Naive thymus-derived CD4-positive, alpha-beta T cell (primary cell): ENCODE measurements around the gene TBC1D9. TPM values are rescaled to one million over a fixed set of nuclear protein-coding genes. Genes with fewer than 3 reads are reported as not detected.

Experiments used
- ATAC-seq: fragments of 150-1000 bp; cut with Tn5 transposase; 2 replicates; pipeline ENCODE4 v1.10.0; 2021; ENCODE audit warnings: mild to moderate bottlenecking, moderate library complexity
- CTCF ChIA-PET: fragments of 350-600 bp; sonication (Branson Sonifier 250); formaldehyde crosslinking; loops from one replicate; lab custom pipeline; 2021; ENCODE audit warnings: antibody characterized with exemption; lab: Charles Lee
- POLR2A ChIA-PET: fragments of 350-600 bp; sonication (Branson Sonifier 250); formaldehyde crosslinking; loops from one replicate; lab custom pipeline; 2021; ENCODE audit warnings: antibody characterized with exemption, inconsistent platforms; lab: Charles Lee
- DNase-seq, 9 donors: peaks; one replicate each; pipeline versions ENCODE4 v3.0.0 to v3.0.0-alpha.2; 2020 to 2022; ENCODE audit warnings: mixed read lengths in 1 of 9
- H3K27ac ChIP-seq: one replicate; pipeline ENCODE4 v1.7.0; 2013; ENCODE audit warnings: mild to moderate bottlenecking, low read depth, low read length, moderate library complexity
- H3K27me3 ChIP-seq, 2 donors: one replicate each; pipeline ENCODE4 v1.7.0; 2013; ENCODE audit warnings: low read length in 2 of 2, mild to moderate bottlenecking in 2 of 2, moderate library complexity in 2 of 2; ENCODE audit not compliant: control insufficient read depth in 2 of 2, insufficient read depth in 2 of 2
- H3K36me3 ChIP-seq, 3 experiments: 1 replicate in 2 of 3; 2 replicates in 1 of 3; pipeline ENCODE4 v1.7.0; 2013; ENCODE audit warnings: low read length in 3 of 3, mild to moderate bottlenecking in 3 of 3, moderate library complexity in 1 of 3; ENCODE audit not compliant: insufficient read depth in 3 of 3, control insufficient read depth in 2 of 3
- H3K4me1 ChIP-seq, 2 donors: one replicate each; pipeline ENCODE4 v1.7.0; 2013; ENCODE audit warnings: low read length in 2 of 2, mild to moderate bottlenecking in 2 of 2, moderate library complexity in 1 of 2; ENCODE audit not compliant: control insufficient read depth in 2 of 2, insufficient read depth in 2 of 2
- H3K4me3 ChIP-seq: 2 replicates; pipeline ENCODE4 v1.7.0; 2013; ENCODE audit warnings: mild to moderate bottlenecking, low read length
- H3K9me3 ChIP-seq, 3 experiments: 1 replicate in 2 of 3; 2 replicates in 1 of 3; pipeline ENCODE4 v1.7.0; 2013; ENCODE audit warnings: low read length in 3 of 3; ENCODE audit not compliant: control insufficient read depth in 2 of 3
- H3K27ac Mint-ChIP-seq, 9 donors: one replicate each; pipeline ENCODE4 v1.8.0; 2020 to 2022; ENCODE audit warnings: mixed read lengths in 9 of 9, mild to moderate bottlenecking in 8 of 9, moderate library complexity in 5 of 9, inconsistent platforms in 2 of 9
- H3K27me3 Mint-ChIP-seq, 5 donors: one replicate each; pipeline ENCODE4 v1.8.0; 2021 to 2022; ENCODE audit warnings: mixed read lengths in 5 of 5, mild to moderate bottlenecking in 1 of 5
- H3K36me3 Mint-ChIP-seq, 5 donors: one replicate each; pipeline ENCODE4 v1.8.0; 2020 to 2022; ENCODE audit warnings: mixed read lengths in 5 of 5, mild to moderate bottlenecking in 3 of 5, inconsistent platforms in 1 of 5
- H3K4me1 Mint-ChIP-seq, 7 donors: one replicate each; pipeline ENCODE4 v1.8.0; 2020 to 2022; ENCODE audit warnings: mixed read lengths in 7 of 7, mild to moderate bottlenecking in 3 of 7, inconsistent platforms in 1 of 7
- H3K4me3 Mint-ChIP-seq, 10 donors: one replicate each; pipeline ENCODE4 v1.8.0; 2020 to 2022; ENCODE audit warnings: mild to moderate bottlenecking in 10 of 10, mixed read lengths in 10 of 10, moderate library complexity in 6 of 10, inconsistent platforms in 2 of 10
- H3K9me3 Mint-ChIP-seq, 11 donors: one replicate each; pipeline ENCODE4 v1.8.0; 2020 to 2022; ENCODE audit warnings: mixed read lengths in 11 of 11, mild to moderate bottlenecking in 4 of 11, inconsistent platforms in 1 of 11, moderate library complexity in 1 of 11
- intact Hi-C, 2 donors: fragments of 100-400 bp; cut with micrococcal nuclease; formaldehyde crosslinking; loops; one replicate each; pipeline ENCODE4 v1.15.1; 2023
- polyA plus RNA-seq, 2 donors: library from polyadenylated mRNA; unstranded; fragments of 300-500 nt; fragmentation: Illumina TruSeq; gene quantifications; one replicate each; pipeline ENCODE4 v1.2.3, GENCODE V29; 2021
- total RNA-seq, 6 experiments: library from RNA in 5 of 6; stranded (reverse) in 5 of 6; gene quantifications; 1 replicate in 5 of 6; 2 replicates in 1 of 6; pipeline ENCODE4 v1.2.3 and lab custom pipeline; 2021 to 2026

Gene TBC1D9
- total and polyA plus RNA-seq, 7 experiments from 2014 or later = 0.13 to 13.9 (median 0.49) TPM; not detected in 2

- Histone ChIP-seq H3K27me3 (no peaks in the 10 kb centered on the region), H3K4me3 (no peak overlapping the region), H3K4me1 (no peaks in the 10 kb centered on the region), H3K36me3 (no peaks in the 10 kb centered on the region), H3K27ac (no peak overlapping the region), H3K9me3 (no peaks in the 10 kb centered on the region)
- H3K4me3 Mint-ChIP-seq = no peak overlapping the region
- H3K27ac Mint-ChIP-seq = no peak overlapping the region
- peaks cover 0 to 14% (median 0%) of the 10 kb centered on the region in 5 donors for H3K27me3 Mint-ChIP-seq
- ATAC-seq (no peak), DNase-seq (no peak)
- no peaks in the 10 kb centered on the region for H3K36me3 Mint-ChIP-seq
- CTCF ChIA-PET = no interaction called here
- POLR2A ChIA-PET = no interaction called here
- H3K4me1 Mint-ChIP-seq = no peaks in the 10 kb centered on the region
- intact Hi-C loops = no loop called here
- H3K9me3 Mint-ChIP-seq = peaks cover 0 to 3% (median 0%) of the 10 kb centered on the region in 11 donors
Measured at GRCh38 chr4:140776556-140776955, 20.4 kb upstream of the TBC1D9 start.

- Histone ChIP-seq H3K9me3 (no peaks in the 10 kb centered on the region), H3K27me3 (no peaks in the 10 kb centered on the region), H3K4me1 (no peaks in the 10 kb centered on the region), H3K4me3 (no peak overlapping the region), H3K36me3 (no peaks in the 10 kb centered on the region), H3K27ac (no peak overlapping the region)
- intact Hi-C loops = no loop called here
- H3K9me3 Mint-ChIP-seq = peaks cover 0 to 3% (median 0%) of the 10 kb centered on the region in 11 donors
- CTCF ChIA-PET = no interaction called here
- H3K4me1 Mint-ChIP-seq = no peaks in the 10 kb centered on the region
- DNase-seq = no peak
- POLR2A ChIA-PET = no interaction called here
- H3K36me3 Mint-ChIP-seq = no peaks in the 10 kb centered on the region
- peaks cover 3 to 21% (median 9%) of the 10 kb centered on the region in 5 donors for H3K27me3 Mint-ChIP-seq
- no peak overlapping the region for H3K4me3 Mint-ChIP-seq
- ATAC-seq = no peak
- H3K27ac Mint-ChIP-seq = no peak overlapping the region
Measured at GRCh38 chr4:140774956-140775355, 18.8 kb upstream of the TBC1D9 start.

GRCh38 chr4:140774510-140774909 lies 18.3 kb upstream of the TBC1D9 start:
- Mint-ChIP-seq H3K4me3 (no peak overlapping the region), H3K4me1 (no peaks in the 10 kb centered on the region), H3K27ac (no peak overlapping the region), H3K27me3 (peaks cover 5 to 21% (median 12%) of the 10 kb centered on the region in 5 donors), H3K36me3 (no peaks in the 10 kb centered on the region), H3K9me3 (peaks cover 0 to 3% (median 0%) of the 10 kb centered on the region in 11 donors)
- CTCF ChIA-PET = no interaction called here
- H3K4me3 ChIP-seq = no peak overlapping the region
- ATAC-seq (no peak), DNase-seq (no peak)
- H3K36me3 ChIP-seq = no peaks in the 10 kb centered on the region
- H3K4me1 ChIP-seq = no peaks in the 10 kb centered on the region
- H3K27me3 ChIP-seq = no peaks in the 10 kb centered on the region
- POLR2A ChIA-PET = no interaction called here
- H3K9me3 ChIP-seq = no peaks in the 10 kb centered on the region
- intact Hi-C loops = no loop called here
- H3K27ac ChIP-seq = no peak overlapping the region

GRCh38 chr4:140769209-140769608 lies 13.0 kb upstream of the TBC1D9 start:
- ATAC-seq (no peak), DNase-seq (no peak)
- CTCF ChIA-PET = no interaction called here
- Histone ChIP-seq H3K27me3 (no peaks in the 10 kb centered on the region), H3K9me3 (no peaks in the 10 kb centered on the region), H3K27ac (no peak overlapping the region), H3K4me1 (no peaks in the 10 kb centered on the region), H3K36me3 (no peaks in the 10 kb centered on the region), H3K4me3 (no peak overlapping the region)
- Mint-ChIP-seq H3K4me1 (no peaks in the 10 kb centered on the region), H3K36me3 (no peaks in the 10 kb centered on the region), H3K27ac (no peak overlapping the region), H3K27me3 (peaks cover 16 to 30% (median 24%) of the 10 kb centered on the region in 5 donors), H3K4me3 (no peak overlapping the region), H3K9me3 (peaks cover 0 to 4% (median 0%) of the 10 kb centered on the region in 11 donors)
- intact Hi-C loops = no loop called here
- POLR2A ChIA-PET = no interaction called here

GRCh38 chr4:140764785-140765392 lies 8.7 kb upstream of the TBC1D9 start:
- H3K36me3 ChIP-seq = no peaks in the 10 kb centered on the region
- Mint-ChIP-seq H3K4me1 (peaks cover 0 to 5% (median 0%) of the 10 kb centered on the region in 7 donors), H3K4me3 (no peak overlapping the region), H3K27me3 (peaks cover 26 to 45% (median 30%) of the 10 kb centered on the region in 5 donors), H3K27ac (no peak overlapping the region), H3K36me3 (no peaks in the 10 kb centered on the region), H3K9me3 (peaks cover 0 to 4% (median 0%) of the 10 kb centered on the region in 11 donors)
- no peak overlapping the region for H3K27ac ChIP-seq
- H3K9me3 ChIP-seq = no peaks in the 10 kb centered on the region
- no peaks in the 10 kb centered on the region for H3K4me1 ChIP-seq
- no peak overlapping the region for H3K4me3 ChIP-seq
- ChIA-PET POLR2A (no interaction called here), CTCF (no interaction called here)
- DNase-seq = no peak
- H3K27me3 ChIP-seq = no peaks in the 10 kb centered on the region
- intact Hi-C loops = no loop called here
- no peak for ATAC-seq

- H3K9me3 Mint-ChIP-seq = peaks cover 0 to 4% (median 0%) of the 10 kb centered on the region in 11 donors
- CTCF ChIA-PET = no interaction called here
Measured at GRCh38 chr4:140762202-140762601, 6.0 kb upstream of the TBC1D9 start.

GRCh38 chr4:140757232-140757630 lies 1.0 kb upstream of the TBC1D9 start:
- Mint-ChIP-seq H3K36me3 (peaks cover 0 to 4% (median 0%) of the 10 kb centered on the region in 5 donors), H3K27me3 (peaks cover 61 to 71% (median 64%) of the 10 kb centered on the region in 5 donors), H3K9me3 (peaks cover 0 to 5% (median 0%) of the 10 kb centered on the region in 11 donors), H3K4me1 (peaks cover 4 to 22% (median 7%) of the 10 kb centered on the region in 7 donors), H3K4me3 (peak overlapping the region in 7 of 10 donors; percentile 48 to 72 (median 57)), H3K27ac (no peak overlapping the region)
- peaks cover 0 to 7% of the 10 kb centered on the region in 2 donors for H3K4me1 ChIP-seq
- DNase-seq (no peak), ATAC-seq (no peak)
- H3K27me3 ChIP-seq = no peaks in the 10 kb centered on the region
- H3K4me3 ChIP-seq = no peak overlapping the region
- H3K9me3 ChIP-seq = no peaks in the 10 kb centered on the region
- no peaks in the 10 kb centered on the region for H3K36me3 ChIP-seq
- POLR2A ChIA-PET = no interaction called here
- CTCF ChIA-PET = no interaction called here
- H3K27ac ChIP-seq = no peak overlapping the region
- intact Hi-C loops = no loop called here

More at GRCh38 chr4:140762202-140762601, 6.0 kb upstream of the TBC1D9 start:
- H3K4me1 Mint-ChIP-seq = peaks cover 0 to 9% (median 4%) of the 10 kb centered on the region in 7 donors
- Histone ChIP-seq H3K27me3 (no peaks in the 10 kb centered on the region), H3K4me3 (no peak overlapping the region), H3K27ac (no peak overlapping the region), H3K36me3 (no peaks in the 10 kb centered on the region), H3K4me1 (no peaks in the 10 kb centered on the region), H3K9me3 (no peaks in the 10 kb centered on the region)
- H3K27me3 Mint-ChIP-seq = peaks cover 45 to 67% (median 50%) of the 10 kb centered on the region in 5 donors
- intact Hi-C loops = no loop called here
- no peak overlapping the region for H3K4me3 Mint-ChIP-seq
- H3K27ac Mint-ChIP-seq = no peak overlapping the region
- peaks cover 0 to 2% (median 0%) of the 10 kb centered on the region in 5 donors for H3K36me3 Mint-ChIP-seq
- ATAC-seq (no peak), DNase-seq (no peak)
- POLR2A ChIA-PET = no interaction called here
